K562 (cell line): ENCODE results near the gene GCSH. TPM values are rescaled to one million over a fixed set of nuclear protein-coding genes. Genes with fewer than 3 reads are reported as not detected.
A peak's percentile ranks its signal among the peaks of the same experiment; 100 is the strongest.

Experiments used
- ATAC-seq: fragments of 200-7000 bp; cut with Tn5 transposase; 3 replicates; pipeline ENCODE4 v1.9.1; 2020; ENCODE audit warnings: moderate library complexity
- BruUV-seq: library from RNA; stranded (reverse); fragments of 400-500 nt; replicated peaks from 2 replicates; lab custom pipeline; 2021; lab: Mats Ljungman, UMichigan
- CTCF ChIA-PET: fragments of 300-600 bp; formaldehyde crosslinking; extraction: SDS; loops from one replicate; lab custom pipeline; 2021; ENCODE audit warnings: low intra/inter-chr PET ratio; lab: Yijun Ruan, JAX
- POLR2A ChIA-PET: fragments of 300-600, 350-650 bp; sonication (Branson Sonifier 250); formaldehyde crosslinking; extraction: SDS; loops from one replicate; lab custom pipeline; 2021; ENCODE audit warnings: antibody characterized with exemption, inconsistent platforms; lab: Yijun Ruan, JAX
- DNase-seq, 4 experiments: peaks; one replicate each; pipeline versions ENCODE4 v3.0.0 to v3.0.0-alpha.2; 2011 to 2018; ENCODE audit warnings: low spot score in 3 of 4, mixed read lengths in 3 of 4; ENCODE audit errors: extremely low read depth in 1 of 4
- FAIRE-seq: peaks from 2 replicates; lab custom pipeline; 2011; peaks lifted over from hg19 to GRCh38; lab: Jason Lieb, UNC
- H2AFZ ChIP-seq: 2 replicates; pipeline ENCODE4 v1.6.0; 2011; ENCODE audit warnings: low read depth, low read length, control low read depth, inconsistent platforms
- H3K27ac ChIP-seq: fragments of 200-600 bp; 3 replicates; pipeline ENCODE4 v1.8.0; 2011; ENCODE audit warnings: low read depth, mild to moderate bottlenecking, control low read depth, inconsistent platforms, low read length, moderate library complexity, mixed read lengths; ENCODE audit errors: extremely low read depth
- H3K27me3 ChIP-seq, 2 experiments: fragments of 300-600 bp in 1 of 2; 2 replicates in 1 of 2; 3 replicates in 1 of 2; pipeline versions ENCODE4 v1.6.0 to v1.8.0; 2011; ENCODE audit warnings: inconsistent platforms in 2 of 2, low read length in 2 of 2, mild to moderate bottlenecking in 1 of 2, mixed read lengths in 1 of 2, moderate library complexity in 1 of 2; ENCODE audit not compliant: control insufficient read depth in 2 of 2, insufficient read depth in 2 of 2
- H3K36me3 ChIP-seq: fragments of 300-600 bp; 3 replicates; pipeline ENCODE4 v1.8.0; 2011; ENCODE audit warnings: mild to moderate bottlenecking, low read length, inconsistent platforms; ENCODE audit not compliant: control insufficient read depth, insufficient read depth
- H3K4me1 ChIP-seq, 2 experiments: fragments of 200-600 bp in 1 of 2; replicated peaks in 1 of 2; 2 replicates in 1 of 2; 3 replicates in 1 of 2; pipeline versions ENCODE4 v1.5.1 to v1.8.0; 2011; ENCODE audit warnings: inconsistent platforms in 2 of 2, low read length in 2 of 2, mild to moderate bottlenecking in 1 of 2, mixed read lengths in 1 of 2, moderate library complexity in 1 of 2; ENCODE audit not compliant: control insufficient read depth in 2 of 2, insufficient read depth in 2 of 2
- H3K4me2 ChIP-seq: 2 replicates; pipeline ENCODE4 v1.6.1; 2011; ENCODE audit warnings: low read length, control low read depth, inconsistent platforms, mixed read lengths; ENCODE audit not compliant: insufficient read depth
- H3K4me3 ChIP-seq: fragments of 200-600 bp; sonication (generic), shearing (Covaris generic); 2 replicates; pipeline ENCODE4 v1.5.1; 2016; ENCODE audit warnings: control low read depth, inconsistent platforms
- H3K79me2 ChIP-seq: fragments of 200-600 bp; 3 replicates; pipeline ENCODE4 v1.8.0; 2011; ENCODE audit warnings: low read length, inconsistent platforms; ENCODE audit not compliant: control insufficient read depth, insufficient read depth
- H3K9ac ChIP-seq, 2 experiments: 2 replicates each; pipeline versions ENCODE4 v1.6.0 to v1.6.1; 2011; ENCODE audit warnings: low read depth in 2 of 2, low read length in 2 of 2, control low read depth in 1 of 2, inconsistent platforms in 1 of 2, mild to moderate bottlenecking in 1 of 2, mixed read lengths in 1 of 2; ENCODE audit not compliant: insufficient read depth in 1 of 2
- H3K9me1 ChIP-seq: one replicate; pipeline ENCODE4 v1.6.0; 2011; ENCODE audit warnings: inconsistent platforms, mild to moderate bottlenecking, low read length, moderate library complexity; ENCODE audit not compliant: control insufficient read depth, insufficient read depth
- H3K9me3 ChIP-seq: replicated peaks from 2 replicates; pipeline ENCODE4 v1.5.1; 2011; ENCODE audit warnings: low read depth, low read length, inconsistent platforms; ENCODE audit not compliant: control insufficient read depth, insufficient read depth
- H4K20me1 ChIP-seq: replicated peaks from 2 replicates; pipeline ENCODE4 v1.6.1; 2011; ENCODE audit warnings: low read length, inconsistent platforms, mixed read lengths; ENCODE audit not compliant: control insufficient read depth, insufficient read depth
- CREBBP ChIP-seq: IDR thresholded peaks from one replicate; pipeline ENCODE4 v1.6.1; 2012; ENCODE audit warnings: low read depth, mild to moderate bottlenecking, control low read depth, inconsistent platforms, low read length
- NRF1 ChIP-seq, 2 experiments: fragments of 450-650 bp; IDR thresholded peaks in 1 of 2; conservative IDR thresholded peaks in 1 of 2; 2 replicates each; pipeline ENCODE4 v1.6.1; 2014; ENCODE audit warnings: mild to moderate bottlenecking in 2 of 2
- WGBS: fragments of 100-300 bp; shearing (Covaris generic); methylation state at CpG from one replicate; pipeline ENCODE4 v1.1.6; 2016; ENCODE audit warnings: low coverage, mixed read lengths; ENCODE audit not compliant: insufficient coverage; ENCODE audit errors: missing lambda C conversion rate; 5-methylcytosine and 5-hydroxymethylcytosine counted together
- in situ Hi-C: fragments of 300-500 bp; cut with MboI; formaldehyde crosslinking; loops from 4 replicates; pipeline ENCODE4 v1.15.0; 2018; ENCODE audit warnings: inconsistent platforms, mixed read lengths
- intact Hi-C: fragments of 100-400 bp; cut with micrococcal nuclease; formaldehyde crosslinking; loops from 2 replicates; pipeline ENCODE4 v1.14.2; 2022
- polyA plus RNA-seq, 8 experiments: library from polyadenylated mRNA; depleted of rRNA in 4 of 8; stranded (reverse) in 5 of 8; unstranded in 3 of 8; fragments of >200 nt; fragmentation: Nextera tagmentation in 2 of 8; fragmentation: Illumina TruSeq in 1 of 8; extraction: Ambion mirVana in 2 of 8; extraction: Trizol in 1 of 8; gene quantifications; 2 replicates each; pipeline versions ENCODE4 v1.2.1 to v1.2.3, GENCODE V29; 2011 to 2014; ENCODE audit warnings: inconsistent platforms in 1 of 8, missing spikeins in 1 of 8
- total RNA-seq, 7 experiments: library from RNA; depleted of rRNA in 6 of 7; stranded (reverse); fragments of >200 nt in 6 of 7; fragmentation: Illumina TruSeq in 2 of 7; extraction: Trizol in 2 of 7; gene quantifications; 2 replicates each; pipeline versions ENCODE4 v1.2.1 to v1.2.3, GENCODE V29; 2011 to 2021; ENCODE audit warnings: low replicate concordance in 1 of 7
- TF ChIP-seq, protein P1 (sequence below): sonication (generic); formaldehyde crosslinking; IDR thresholded peaks from 2 replicates; pipeline ENCODE4 v1.5.0; 2020; ENCODE audit warnings: missing genetic modification reagents

Gene GCSH
- total and polyA plus RNA-seq, 9 of the 15 experiments (the other 6 are each of a cell fraction or from before 2014, with no cell fraction given): 35.0 to 121 (median 89.0) TPM

DNA sequence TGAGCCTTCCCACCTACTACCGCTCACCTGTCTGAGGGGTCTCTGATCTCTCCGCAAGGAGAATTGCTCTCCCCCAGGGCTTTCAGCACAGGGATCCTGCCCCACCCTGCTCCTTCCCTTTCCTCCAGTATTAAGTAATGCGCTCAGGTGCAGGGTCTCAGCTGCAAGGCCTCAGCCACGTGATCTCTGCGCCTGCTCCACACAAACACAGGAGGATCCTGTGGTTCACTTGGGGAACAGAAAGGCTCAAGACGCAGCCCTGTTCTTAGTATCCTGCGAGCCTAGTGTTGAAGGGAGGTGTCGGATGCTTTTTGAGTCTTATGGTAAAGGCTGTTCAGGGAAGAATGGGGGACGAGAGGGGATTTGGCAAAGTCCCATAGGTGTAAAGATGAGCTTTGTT lies 41.6 kb upstream of the GCSH start:
- TF ChIP-seq NRF1 (conservative IDR thresholded peaks at IDR 0.05 in 1 of 2, IDR thresholded peaks at IDR 0.05 in 1 of 2) (peak; percentile 53 to 59), CREBBP (no peak)
- TF ChIP-seq, protein P1, sequence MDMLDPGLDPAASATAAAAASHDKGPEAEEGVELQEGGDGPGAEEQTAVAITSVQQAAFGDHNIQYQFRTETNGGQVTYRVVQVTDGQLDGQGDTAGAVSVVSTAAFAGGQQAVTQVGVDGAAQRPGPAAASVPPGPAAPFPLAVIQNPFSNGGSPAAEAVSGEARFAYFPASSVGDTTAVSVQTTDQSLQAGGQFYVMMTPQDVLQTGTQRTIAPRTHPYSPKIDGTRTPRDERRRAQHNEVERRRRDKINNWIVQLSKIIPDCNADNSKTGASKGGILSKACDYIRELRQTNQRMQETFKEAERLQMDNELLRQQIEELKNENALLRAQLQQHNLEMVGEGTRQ (CRISPR knock-in tag): peak; percentile 54
- H3K9me1 ChIP-seq: peaks cover 3% of the 10 kb centered on the region
- FAIRE-seq: no peak
- POLR2A ChIA-PET: no interaction called here
- ATAC-seq: no peak
- intact Hi-C loops (no loop called here), in situ Hi-C loops (no loop called here)
- no peak overlapping the region for H3K4me3 ChIP-seq
- H3K27ac ChIP-seq: no peak overlapping the region
- no peaks in the 10 kb centered on the region for H3K79me2 ChIP-seq
- H3K36me3 ChIP-seq: no peaks in the 10 kb centered on the region
- no TSS peak for BruUV-seq
- H2AFZ ChIP-seq: no peak overlapping the region
- WGBS: 15% methylated on average over 9 of the region's 9 CpGs
- H3K4me2 ChIP-seq: no peak overlapping the region
- CTCF ChIA-PET: no interaction called here
- H4K20me1 ChIP-seq: 0 out of 2 replicates have a peak, but pooled peaks cover 6% of the 10 kb centered on the region
- no peak overlapping the region for H3K9ac ChIP-seq
- H3K27me3 ChIP-seq: peaks cover 17 to 41% of the 10 kb centered on the region in 2 experiments
- H3K9me3 ChIP-seq: no peaks in the 10 kb centered on the region
- DNase-seq: no peak
- peaks cover 0 to 13% of the 10 kb centered on the region in 2 experiments; a peak in 3 of 5 replicates for H3K4me1 ChIP-seq
